ENCODE data around the gene C5orf58. TPM values are rescaled to one million over a fixed set of nuclear protein-coding genes. Genes with fewer than 3 reads are reported as not detected.
A peak's percentile ranks its signal among the peaks of the same experiment; 100 is the strongest.
"Not testable (repeated sequence)": the region's sequence is repeated elsewhere in the genome, so short reads cannot be mapped to it uniquely, and the experiment has no call there.

Gene C5orf58
- total RNA-seq, 1 donor from 2014 or later = not detected

DNA sequence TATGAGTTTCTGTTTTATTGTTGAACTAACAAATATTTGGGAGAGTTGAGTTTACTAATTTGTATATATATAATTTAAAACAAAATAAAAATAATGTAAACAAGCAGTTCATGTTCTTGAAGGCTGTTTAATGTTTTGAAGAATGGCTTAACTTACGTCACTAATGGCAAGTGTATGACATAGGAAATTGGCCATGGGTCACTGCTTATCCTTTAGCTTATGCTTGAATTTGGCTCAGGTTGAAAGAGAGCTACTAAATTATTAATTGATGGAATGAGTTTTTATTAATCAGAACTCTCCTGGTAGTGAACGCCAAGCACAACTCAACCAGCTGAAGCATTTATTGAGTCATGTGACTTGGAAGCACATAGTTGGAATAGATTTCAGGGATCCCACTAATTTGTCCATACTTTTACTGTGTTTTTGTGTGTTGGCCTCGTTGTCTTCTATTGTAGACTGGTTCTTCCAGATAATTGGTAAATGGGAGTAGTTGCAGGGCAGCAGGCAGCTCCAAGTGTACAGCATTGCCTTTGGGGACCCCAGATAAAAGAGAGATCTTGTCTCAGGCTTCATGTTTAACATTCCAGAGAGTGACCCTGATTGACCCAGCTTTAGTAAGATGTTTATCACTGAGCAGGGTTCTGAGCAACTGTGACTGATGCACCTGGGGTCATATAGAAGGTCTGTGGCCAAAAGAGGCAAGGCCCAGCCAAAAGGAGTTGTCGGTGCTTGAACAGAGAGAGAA is 13.5 kb downstream of the C5orf58 start:
- Histone ChIP-seq H3K27ac (no peak overlapping the region), H3K4me1 (peaks cover 26% of the 10 kb centered on the region), H3K4me2 (peak overlapping the region; percentile 72), H3K9me3 (ENCODE audit: low read depth) (no peaks in the 10 kb centered on the region), H3K4me3 (peak overlapping the region; percentile 43), H3K36me3 (no peaks in the 10 kb centered on the region), H3K27me3 (no peaks in the 10 kb centered on the region), H4K20me1 (ENCODE audit: low read depth) (no peaks in the 10 kb centered on the region), H3K9ac (no peak overlapping the region), H3K79me2 (ENCODE audit: low read depth) (no peaks in the 10 kb centered on the region), H3F3A (ENCODE audit: low read depth) (peaks cover 14% of the 10 kb centered on the region), H2AFZ (replicated peaks) (no peak overlapping the region)
- Mint-ChIP-seq H3K9me3 (peaks cover 4% of the 10 kb centered on the region), H3K27me3 (ENCODE audit: insufficient read depth, low read depth) (peaks cover 2% of the 10 kb centered on the region), H3K27ac (no peak overlapping the region), H3K36me3 (no peaks in the 10 kb centered on the region), H3K4me3 (no peak overlapping the region), H3K4me1 (peaks cover 11% of the 10 kb centered on the region)
- no peak for DNase-seq (ENCODE audit: low spot score)
- TF ChIP-seq CTCF (IDR thresholded peaks at IDR 0.05) (no peak), EZH2phosphoT487 (IDR thresholded peaks at IDR 0.05) (no peak), EZH2 (IDR thresholded peaks at IDR 0.05) (no peak)

DNA sequence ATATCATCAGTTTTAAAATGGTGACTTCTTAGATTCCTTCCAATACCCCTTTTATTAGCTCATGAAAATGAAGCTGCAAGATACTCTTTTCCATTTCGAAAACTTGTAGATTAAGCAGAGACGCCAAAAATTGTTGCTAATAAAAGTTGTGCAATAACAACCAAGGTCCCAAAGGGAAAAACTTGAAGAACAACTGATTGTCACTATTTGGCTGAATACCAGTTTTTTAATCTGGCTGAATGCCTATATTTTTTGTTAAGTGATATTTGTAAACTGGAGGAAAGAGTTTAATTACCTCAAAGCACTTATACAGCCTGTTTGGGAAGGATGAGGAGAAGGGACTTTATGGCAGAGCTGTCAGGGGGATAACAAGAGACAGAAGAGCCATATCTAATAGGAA is 14.6 kb downstream of the C5orf58 start:
- no peak for DNase-seq (ENCODE audit: low spot score)
- peaks cover 36% of the 10 kb centered on the region for H3K4me1 ChIP-seq
- TF ChIP-seq EZH2phosphoT487 (IDR thresholded peaks at IDR 0.05) (no peak), CTCF (IDR thresholded peaks at IDR 0.05) (no peak), EZH2 (IDR thresholded peaks at IDR 0.05) (no peak)
- Mint-ChIP-seq H3K27me3 (ENCODE audit: insufficient read depth, low read depth) (peaks cover 2% of the 10 kb centered on the region), H3K4me3 (no peak overlapping the region), H3K4me1 (peaks cover 11% of the 10 kb centered on the region), H3K36me3 (no peaks in the 10 kb centered on the region), H3K27ac (no peak overlapping the region), H3K9me3 (peaks cover 4% of the 10 kb centered on the region)
- H3K9ac ChIP-seq = no peak overlapping the region
- no peaks in the 10 kb centered on the region for H3K9me3 ChIP-seq (ENCODE audit: low read depth)
- no peaks in the 10 kb centered on the region for H4K20me1 ChIP-seq (ENCODE audit: low read depth)
- peak overlapping the region; percentile 72 for H3K4me2 ChIP-seq
- no peak overlapping the region for H3K27ac ChIP-seq
- H2AFZ ChIP-seq (replicated peaks) = no peak overlapping the region
- no peaks in the 10 kb centered on the region for H3K27me3 ChIP-seq
- H3K79me2 ChIP-seq (ENCODE audit: low read depth) = no peaks in the 10 kb centered on the region
- H3K4me3 ChIP-seq = no peak overlapping the region
- no peaks in the 10 kb centered on the region for H3K36me3 ChIP-seq
- peaks cover 14% of the 10 kb centered on the region for H3F3A ChIP-seq (ENCODE audit: low read depth)

- Histone ChIP-seq H3K36me3 (no peaks in the 10 kb centered on the region), H3F3A (ENCODE audit: low read depth) (peaks cover 14% of the 10 kb centered on the region), H3K27me3 (no peaks in the 10 kb centered on the region), H3K4me1 (peaks cover 45% of the 10 kb centered on the region), H4K20me1 (ENCODE audit: low read depth) (no peaks in the 10 kb centered on the region), H3K4me3 (no peak overlapping the region), H3K79me2 (ENCODE audit: low read depth) (no peaks in the 10 kb centered on the region), H3K4me2 (no peak overlapping the region), H3K9ac (no peak overlapping the region), H3K9me3 (ENCODE audit: low read depth) (no peaks in the 10 kb centered on the region), H2AFZ (replicated peaks) (no peak overlapping the region), H3K27ac (no peak overlapping the region)
- DNase-seq (ENCODE audit: low spot score) = no peak
- TF ChIP-seq CTCF (IDR thresholded peaks at IDR 0.05) (no peak), EZH2phosphoT487 (IDR thresholded peaks at IDR 0.05) (no peak), EZH2 (IDR thresholded peaks at IDR 0.05) (no peak)
- Mint-ChIP-seq H3K27me3 (ENCODE audit: insufficient read depth, low read depth) (peaks cover 2% of the 10 kb centered on the region), H3K4me1 (peaks cover 11% of the 10 kb centered on the region), H3K9me3 (peaks cover 4% of the 10 kb centered on the region), H3K36me3 (no peaks in the 10 kb centered on the region), H3K27ac (no peak overlapping the region), H3K4me3 (no peak overlapping the region)
Observed at GRCh38 chr5:170248172-170248930, 15.6 kb downstream of the C5orf58 start.

DNA sequence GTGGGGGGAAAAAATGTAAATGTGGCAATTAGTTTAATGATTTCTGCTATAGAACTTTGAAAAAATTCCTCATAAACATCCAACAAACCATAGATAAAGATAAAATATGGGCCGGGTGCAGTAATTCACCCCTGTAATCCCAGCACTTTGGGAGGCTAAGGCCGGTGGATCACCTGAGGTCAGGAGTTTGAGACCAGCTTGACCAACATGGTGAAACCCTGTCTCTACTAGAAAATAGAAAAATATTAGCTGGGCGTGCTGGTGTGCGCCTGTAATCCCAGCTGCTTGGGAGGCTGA is 16.1 kb downstream of the C5orf58 start:
- H3K27me3 ChIP-seq; H3K36me3 ChIP-seq; H3K4me2 ChIP-seq; H3K27ac ChIP-seq; H4K20me1 ChIP-seq (ENCODE audit: low read depth); H3K36me3 Mint-ChIP-seq; H3K79me2 ChIP-seq (ENCODE audit: low read depth); H3K9me3 Mint-ChIP-seq; DNase-seq (ENCODE audit: low spot score); H3K27me3 Mint-ChIP-seq (ENCODE audit: insufficient read depth, low read depth); H3K9me3 ChIP-seq (ENCODE audit: low read depth); H3K4me3 ChIP-seq; H3K4me3 Mint-ChIP-seq; H3K27ac Mint-ChIP-seq; H3K9ac ChIP-seq; H2AFZ ChIP-seq (replicated peaks): not testable (repeated sequence)
- peaks cover 11% of the 10 kb centered on the region for H3K4me1 Mint-ChIP-seq
- Histone ChIP-seq H3K4me1 (peaks cover 48% of the 10 kb centered on the region), H3F3A (ENCODE audit: low read depth) (peaks cover 14% of the 10 kb centered on the region)

Data from neural progenitor cell (in vitro differentiated cells).